H1 (cell line): ENCODE measurements around the gene TBC1D22A.

Experiments
- CEBPB ChIP-seq: IDR thresholded peaks from 2 replicates; pipeline ENCODE4 v1.6.1; 2012; ENCODE audit warnings: low read depth, low read length
- CTCF ChIP-seq, 3 experiments: IDR thresholded peaks; 1 replicate in 2 of 3; 2 replicates in 1 of 3; pipeline versions ENCODE4 v1.5.1 to v1.6.1; 2011; ENCODE audit warnings: low read length in 3 of 3, mild to moderate bottlenecking in 3 of 3, inconsistent platforms in 2 of 3, low read depth in 1 of 3, moderate library complexity in 1 of 3; ENCODE audit not compliant: insufficient read depth in 1 of 3; ENCODE audit errors: control extremely low read depth in 1 of 3
- EP300 ChIP-seq, 2 experiments: IDR thresholded peaks; 1 replicate in 1 of 2; 2 replicates in 1 of 2; pipeline ENCODE4 v1.6.1; 2011 to 2012; ENCODE audit warnings: low read depth in 2 of 2, low read length in 2 of 2, mild to moderate bottlenecking in 2 of 2, borderline replicate concordance in 1 of 2, inconsistent platforms in 1 of 2, moderate library complexity in 1 of 2
- NRF1 ChIP-seq: IDR thresholded peaks from 2 replicates; pipeline ENCODE4 v1.6.1; 2011; ENCODE audit warnings: mild to moderate bottlenecking, low read depth, low read length, improper control_type of control experiment
- POLR2A ChIP-seq, 2 experiments: IDR thresholded peaks; 1 replicate in 1 of 2; 2 replicates in 1 of 2; pipeline ENCODE4 v1.6.1; 2011; ENCODE audit warnings: low read depth in 2 of 2, low read length in 2 of 2, mild to moderate bottlenecking in 2 of 2; ENCODE audit errors: control extremely low read depth in 1 of 2
- POLR2AphosphoS5 ChIP-seq: IDR thresholded peaks from 2 replicates; pipeline ENCODE4 v1.6.1; 2011; ENCODE audit warnings: low read depth, low read length
- RNF2 ChIP-seq: fragments of 200-900, 300-1000 bp; sonication (generic); IDR thresholded peaks from 2 replicates; pipeline ENCODE4 v1.7.1; 2016; ENCODE audit warnings: borderline replicate concordance, low read depth, mild to moderate bottlenecking, antibody characterized with exemption, low read length; ENCODE audit not compliant: poor library complexity, severe bottlenecking; ENCODE audit errors: missing control alignments
- SP1 ChIP-seq: IDR thresholded peaks from 2 replicates; pipeline ENCODE4 v1.6.1; 2011; ENCODE audit warnings: low read depth, low read length
- SP2 ChIP-seq: IDR thresholded peaks from 2 replicates; pipeline ENCODE4 v1.6.1; 2012; ENCODE audit warnings: mild to moderate bottlenecking, low read length, inconsistent platforms
- TAF1 ChIP-seq: IDR thresholded peaks from 2 replicates; pipeline ENCODE4 v1.6.1; 2011; ENCODE audit warnings: mild to moderate bottlenecking, low read depth, low read length
- TAF7 ChIP-seq: optimal IDR thresholded peaks from 2 replicates; pipeline ENCODE3; 2011; ENCODE audit warnings: low read depth, mild to moderate bottlenecking, inconsistent platforms, low read length, moderate library complexity, borderline replicate concordance
- USF2 ChIP-seq: IDR thresholded peaks from 2 replicates; pipeline ENCODE4 v1.6.1; 2011; ENCODE audit warnings: low read length, improper control_type of control experiment

- no peak for TF ChIP-seq CTCF (IDR thresholded peaks at IDR 0.05; ENCODE audit: control extremely low read depth in 1 of 3, insufficient read depth in 1 of 3, low read depth in 1 of 3, low read length in 3 of 3)
- TF ChIP-seq NRF1: no peak
- TF ChIP-seq TAF7: no peak
- TF ChIP-seq TAF1: no peak
- no peak for TF ChIP-seq RNF2
- no peak for TF ChIP-seq USF2
- no peak for TF ChIP-seq POLR2AphosphoS5
- TF ChIP-seq POLR2A (IDR thresholded peaks at IDR 0.05; ENCODE audit: control extremely low read depth in 1 of 2, low read depth in 2 of 2, low read length in 2 of 2): no peak
- TF ChIP-seq SP1: no peak
- TF ChIP-seq CEBPB: no peak
- TF ChIP-seq SP2: no peak
- TF ChIP-seq EP300 (IDR thresholded peaks at IDR 0.05; ENCODE audit: borderline replicate concordance in 1 of 2, low read depth in 2 of 2, low read length in 2 of 2): no peak
These were observed 348.5 kb downstream of the TBC1D22A start for GRCh38 chr22:47110817-47111443.
